DOHH2 (cell line): ENCODE measurements around the gene CCDC197.

Source experiments
- CTCF ChIP-seq: fragments of 200-600 bp; sonication (generic); IDR thresholded peaks from one replicate; pipeline ENCODE4 v1.5.1; 2014; ENCODE audit warnings: antibody characterized with exemption, mild to moderate bottlenecking, low read depth, low read length; ENCODE audit not compliant: poor library complexity, severe bottlenecking
- EZH2phosphoT487 ChIP-seq: fragments of 200-600 bp; sonication (generic); IDR thresholded peaks from 2 replicates; pipeline ENCODE4 v1.6.1; 2017; ENCODE audit warnings: borderline replicate concordance, mild to moderate bottlenecking, antibody characterized with exemption, low read length, moderate library complexity, mixed read lengths

GRCh38 chr14:93964820-93965286 lies 32.2 kb upstream of the CCDC197 start:
- no peak for TF ChIP-seq CTCF
- TF ChIP-seq EZH2phosphoT487, result no peak
